Neutrophil (primary cell): ENCODE data around the gene HERPUD2.
"Not testable (repeated sequence)": the region's sequence is repeated elsewhere in the genome, so short reads cannot be mapped to it uniquely, and the experiment has no call there.

Experiments used
- H3K27ac ChIP-seq: fragments of 200-600 bp; sonication (generic); 2 replicates; pipeline ENCODE4 v1.5.1; 2016; ENCODE audit warnings: mild to moderate bottlenecking, moderate library complexity
- H3K27me3 ChIP-seq: fragments of 200-600 bp; sonication (generic); 2 replicates; pipeline ENCODE4 v1.6.0; 2016; ENCODE audit warnings: mild to moderate bottlenecking
- H3K36me3 ChIP-seq: fragments of 200-600 bp; sonication (generic); 2 replicates; pipeline ENCODE4 v1.5.1; 2017
- H3K4me1 ChIP-seq, 2 experiments: fragments of 200-600 bp in 1 of 2; sonication (generic) in 1 of 2; 1 replicate in 1 of 2; 2 replicates in 1 of 2; pipeline versions ENCODE4 v1.5.1 to v1.6.1; 2013 to 2016; ENCODE audit warnings: low read depth in 1 of 2, low read length in 1 of 2, mild to moderate bottlenecking in 1 of 2, moderate library complexity in 1 of 2; ENCODE audit not compliant: control insufficient read depth in 1 of 2, insufficient read depth in 1 of 2
- H3K4me3 ChIP-seq, 2 experiments: fragments of 200-600 bp in 1 of 2; sonication (generic) in 1 of 2; 1 replicate in 1 of 2; 2 replicates in 1 of 2; pipeline ENCODE4 v1.5.1; 2013 to 2016; ENCODE audit warnings: low read depth in 1 of 2, low read length in 1 of 2, mild to moderate bottlenecking in 1 of 2, moderate library complexity in 1 of 2
- H3K9me3 ChIP-seq: fragments of 200-600 bp; sonication (generic); 2 replicates; pipeline ENCODE4 v1.5.1; 2016
- CTCF ChIP-seq: fragments of 200-600 bp; sonication (generic); IDR thresholded peaks from 2 replicates; pipeline ENCODE4 v1.5.1; 2016; ENCODE audit warnings: antibody characterized with exemption

HERPUD2 gene

GRCh38 chr7:35699796-35700305 lies 4.9 kb upstream of the HERPUD2 start:
- Histone ChIP-seq H3K27me3 (no peaks in the 10 kb centered on the region), H3K4me3 (no peak overlapping the region), H3K4me1 (peaks cover 17 to 19% of the 10 kb centered on the region in 2 experiments), H3K36me3 (no peaks in the 10 kb centered on the region), H3K27ac (no peak overlapping the region), H3K9me3 (no peaks in the 10 kb centered on the region)
- no peak for TF ChIP-seq CTCF

DNA sequence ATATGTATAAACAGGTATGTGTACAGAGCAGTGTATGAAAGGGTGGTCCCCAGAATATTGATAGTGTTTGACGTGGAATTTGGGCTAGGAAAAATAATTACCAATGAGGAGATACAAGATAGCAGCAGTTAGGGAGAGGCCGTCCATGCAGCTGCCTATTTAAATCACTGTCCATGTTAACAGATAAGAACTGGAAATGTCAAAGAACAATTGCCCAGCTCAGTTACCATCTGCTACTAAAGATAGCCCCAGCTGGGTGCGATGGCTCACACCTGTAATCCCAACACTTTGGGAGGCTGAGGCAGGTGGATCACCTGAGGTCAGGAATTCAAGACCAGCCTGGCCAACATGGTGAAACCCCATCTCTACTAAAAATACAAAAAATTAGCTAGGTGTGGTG lies 3.4 kb upstream of the HERPUD2 start:
- H3K27me3 ChIP-seq, H3K27ac ChIP-seq, H3K4me3 ChIP-seq, H3K36me3 ChIP-seq, H3K9me3 ChIP-seq: not testable (repeated sequence)
- peaks cover 23 to 29% of the 10 kb centered on the region in 2 experiments for H3K4me1 ChIP-seq

DNA sequence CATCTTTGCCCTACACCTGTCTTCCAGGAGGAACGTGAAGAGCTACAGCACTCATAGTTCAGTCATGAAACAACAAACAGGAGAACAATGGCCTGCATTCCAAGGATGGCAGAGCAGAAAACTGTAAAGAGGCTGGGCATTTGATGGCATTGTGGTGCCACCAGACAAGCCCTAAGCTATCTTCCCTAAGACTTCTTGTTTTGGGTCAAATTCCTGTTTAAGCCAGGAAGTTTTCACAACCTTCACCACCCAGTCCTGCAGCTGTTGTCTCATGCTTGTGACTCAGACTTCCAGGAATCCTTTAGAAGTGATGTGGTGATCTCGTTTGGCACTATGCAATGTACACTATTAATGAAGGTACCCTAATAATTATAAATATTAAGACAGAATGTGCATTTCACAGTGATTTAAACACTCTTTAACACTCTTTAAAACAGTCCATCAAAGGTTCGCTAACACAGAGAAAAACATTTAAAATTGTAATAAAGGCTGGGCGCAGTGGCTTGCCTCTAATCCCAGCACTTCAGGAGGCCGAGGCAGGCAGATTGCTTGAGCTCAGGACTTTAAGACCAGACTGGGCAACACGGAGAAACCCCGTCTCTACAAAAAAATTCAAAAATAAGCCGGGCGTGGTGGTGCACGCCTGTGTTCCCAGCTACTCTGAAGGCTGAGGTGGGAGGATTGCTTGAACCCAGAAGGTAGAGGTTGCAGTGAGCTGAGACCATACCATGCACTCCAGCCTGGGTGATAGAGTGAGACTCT lies 2.7 kb upstream of the HERPUD2 start:
- no peaks in the 10 kb centered on the region for H3K27me3 ChIP-seq
- H3K9me3 ChIP-seq, result no peaks in the 10 kb centered on the region
- H3K27ac ChIP-seq, result no peak overlapping the region
- no peak overlapping the region for H3K4me3 ChIP-seq
- TF ChIP-seq CTCF, result no peak
- H3K36me3 ChIP-seq, result no peaks in the 10 kb centered on the region
- H3K4me1 ChIP-seq, result peaks cover 31 to 37% of the 10 kb centered on the region in 2 experiments

DNA sequence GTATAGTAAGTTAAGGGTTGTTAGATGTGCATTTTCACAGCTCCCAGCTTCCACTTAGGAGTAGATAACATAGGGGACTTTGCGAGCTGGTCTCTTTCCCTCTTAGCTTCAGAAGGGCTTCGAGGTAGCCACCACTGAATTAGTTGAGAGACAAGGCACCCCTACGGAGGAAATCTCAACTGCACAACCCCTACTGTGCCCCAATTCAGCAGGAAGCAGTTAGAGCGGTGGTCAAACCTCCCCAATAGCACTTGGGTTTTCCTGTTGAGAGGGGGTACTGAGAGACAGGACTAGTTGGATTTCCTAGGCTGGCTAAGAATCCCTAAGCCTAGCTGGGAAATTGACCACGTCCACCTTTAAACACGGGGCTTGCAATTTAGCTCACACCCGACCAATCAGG lies 1.1 kb upstream of the HERPUD2 start:
- Histone ChIP-seq H3K36me3 (no peaks in the 10 kb centered on the region), H3K27me3 (no peaks in the 10 kb centered on the region), H3K27ac (peak overlapping the region; percentile 97), H3K4me1 (peaks cover 47 to 53% of the 10 kb centered on the region in 2 experiments), H3K9me3 (no peaks in the 10 kb centered on the region), H3K4me3 (peak overlapping the region; percentile 82 to 96)
- no peak for TF ChIP-seq CTCF

DNA sequence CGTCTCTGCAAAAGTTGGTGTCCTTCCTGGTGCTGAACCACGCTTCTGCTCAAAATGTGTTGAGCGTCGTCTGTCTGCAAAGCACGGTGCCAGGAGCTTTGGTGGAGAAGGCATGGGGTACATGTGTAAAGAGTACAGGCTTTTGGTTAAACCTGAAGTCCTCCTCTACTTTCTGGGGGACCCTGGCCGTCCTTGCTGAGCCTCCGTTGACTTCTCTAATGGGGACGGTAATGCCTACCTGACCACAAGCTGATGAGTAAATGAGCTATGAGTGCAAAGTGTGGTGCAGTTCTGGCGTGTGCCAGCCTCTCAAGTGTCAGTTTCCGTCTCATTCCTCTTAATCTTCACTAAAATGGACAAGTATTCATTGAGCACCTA lies 527 bp upstream of the HERPUD2 start:
- no peak for TF ChIP-seq CTCF
- Histone ChIP-seq H3K9me3 (no peaks in the 10 kb centered on the region), H3K4me3 (peak overlapping the region; percentile 82 to 96), H3K27me3 (no peaks in the 10 kb centered on the region), H3K27ac (peak overlapping the region; percentile 97), H3K4me1 (peaks cover 52 to 58% of the 10 kb centered on the region in 2 experiments), H3K36me3 (no peaks in the 10 kb centered on the region)

DNA sequence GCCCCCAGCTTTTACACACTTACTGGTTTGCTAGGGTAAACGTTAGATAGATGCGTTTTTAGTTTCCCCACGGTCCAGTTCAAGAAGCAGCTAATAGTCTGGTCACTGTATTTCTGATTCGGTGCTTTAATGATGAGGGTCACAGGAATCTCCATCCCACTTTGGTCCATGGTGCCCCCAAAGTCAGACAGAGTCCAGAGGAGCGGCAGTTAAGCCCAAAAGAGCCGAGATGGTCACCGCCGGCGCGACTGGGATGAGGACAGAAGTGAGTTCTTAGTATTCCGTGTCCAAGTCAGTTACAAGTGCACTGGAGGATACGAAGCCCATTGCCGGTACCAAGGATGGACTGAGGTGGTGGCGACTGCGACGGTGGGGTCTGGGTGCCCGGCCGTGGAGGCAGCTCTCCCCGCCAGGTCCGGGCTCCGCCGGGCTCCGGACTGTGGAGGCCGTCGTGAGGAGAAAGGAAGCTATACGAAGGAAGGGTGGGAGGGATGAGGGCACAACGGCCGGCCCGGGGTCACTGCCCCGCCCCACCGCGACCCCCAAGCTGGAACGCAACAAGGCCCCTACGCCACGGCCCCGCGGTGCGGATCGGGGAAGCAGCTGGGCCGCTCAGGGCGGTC lies 663 bp downstream of the HERPUD2 start:
- no peaks in the 10 kb centered on the region for H3K36me3 ChIP-seq
- H3K9me3 ChIP-seq, result no peaks in the 10 kb centered on the region
- peak overlapping the region; percentile 82 to 96 for H3K4me3 ChIP-seq
- peak overlapping the region; percentile 97 for H3K27ac ChIP-seq
- peaks cover 64 to 70% of the 10 kb centered on the region in 2 experiments for H3K4me1 ChIP-seq
- H3K27me3 ChIP-seq, result no peaks in the 10 kb centered on the region
- TF ChIP-seq CTCF, result no peak
